Endothelial cell of umbilical vein (primary cell): Measurements from ENCODE around the gene IGHMBP2.

ENCODE experiments used
- POLR2A ChIP-seq: IDR thresholded peaks from 2 replicates; pipeline ENCODE4 v1.6.1; 2012; ENCODE audit warnings: low read depth, mild to moderate bottlenecking, control low read depth, low read length
- POLR2AphosphoS5 ChIP-seq: IDR thresholded peaks from 2 replicates; pipeline ENCODE4 v1.6.1; 2012; ENCODE audit warnings: low read depth, mild to moderate bottlenecking, control low read depth, low read length, moderate library complexity; ENCODE audit not compliant: insufficient read depth
- TF ChIP-seq, protein P1 (sequence below), 2 donors: IDR thresholded peaks; 1 replicate in 1 of 2; 2 replicates in 1 of 2; pipeline ENCODE4 v1.5.1; 2011; ENCODE audit warnings: low read length in 2 of 2, mild to moderate bottlenecking in 2 of 2, moderate library complexity in 2 of 2, control low read depth in 1 of 2, inconsistent platforms in 1 of 2, low read depth in 1 of 2; ENCODE audit not compliant: insufficient read depth in 1 of 2; ENCODE audit errors: extremely low read depth in 1 of 2

DNA sequence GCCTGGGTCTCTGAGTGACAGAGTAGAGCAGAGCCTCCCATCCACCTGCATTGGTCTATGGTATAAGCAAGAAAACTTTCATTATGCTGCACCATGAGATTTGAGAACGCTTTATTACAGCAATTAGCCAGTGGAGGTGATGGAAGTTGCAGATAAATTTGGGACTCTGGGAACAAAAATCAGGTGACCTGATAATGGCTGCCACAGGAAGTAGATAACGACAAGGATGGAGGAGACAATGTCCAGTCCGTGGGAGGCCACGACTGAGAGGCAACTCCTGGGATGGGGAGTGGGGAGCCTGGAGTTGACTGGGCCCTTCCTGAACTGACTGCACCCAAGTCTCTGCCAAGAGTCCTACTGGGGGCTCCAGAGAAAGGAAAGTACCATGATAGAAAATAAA, 72.4 kb downstream of the IGHMBP2 start:
- TF ChIP-seq POLR2A (no peak), POLR2AphosphoS5 (no peak)
- TF ChIP-seq, protein P1, sequence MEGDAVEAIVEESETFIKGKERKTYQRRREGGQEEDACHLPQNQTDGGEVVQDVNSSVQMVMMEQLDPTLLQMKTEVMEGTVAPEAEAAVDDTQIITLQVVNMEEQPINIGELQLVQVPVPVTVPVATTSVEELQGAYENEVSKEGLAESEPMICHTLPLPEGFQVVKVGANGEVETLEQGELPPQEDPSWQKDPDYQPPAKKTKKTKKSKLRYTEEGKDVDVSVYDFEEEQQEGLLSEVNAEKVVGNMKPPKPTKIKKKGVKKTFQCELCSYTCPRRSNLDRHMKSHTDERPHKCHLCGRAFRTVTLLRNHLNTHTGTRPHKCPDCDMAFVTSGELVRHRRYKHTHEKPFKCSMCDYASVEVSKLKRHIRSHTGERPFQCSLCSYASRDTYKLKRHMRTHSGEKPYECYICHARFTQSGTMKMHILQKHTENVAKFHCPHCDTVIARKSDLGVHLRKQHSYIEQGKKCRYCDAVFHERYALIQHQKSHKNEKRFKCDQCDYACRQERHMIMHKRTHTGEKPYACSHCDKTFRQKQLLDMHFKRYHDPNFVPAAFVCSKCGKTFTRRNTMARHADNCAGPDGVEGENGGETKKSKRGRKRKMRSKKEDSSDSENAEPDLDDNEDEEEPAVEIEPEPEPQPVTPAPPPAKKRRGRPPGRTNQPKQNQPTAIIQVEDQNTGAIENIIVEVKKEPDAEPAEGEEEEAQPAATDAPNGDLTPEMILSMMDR (IDR thresholded peaks at IDR 0.05; ENCODE audit: extremely low read depth in 1 of 2, insufficient read depth in 1 of 2, low read depth in 1 of 2, low read length in 2 of 2) = no peak
